ENCODE data around the gene LRP1B.

GRCh38 chr2:141810148-141810547 is 320.7 kb downstream of the LRP1B start:
- TF ChIP-seq GATA2 (IDR thresholded peaks at IDR 0.05; ENCODE audit: low read depth, low read length) (no peak), GATA3 (IDR thresholded peaks at IDR 0.05; ENCODE audit: low read depth, low read length) (no peak)
